Smooth muscle cell (in vitro differentiated cells): ENCODE results near the gene SEMA5B. TPM values are rescaled to one million over a fixed set of nuclear protein-coding genes. Genes with fewer than 3 reads are reported as not detected.

Source experiments
- DNase-seq: peaks from one replicate; lab custom pipeline; 2025; ENCODE audit not compliant: unreplicated experiment; lab: John Stamatoyannopoulos, UW
- H2AFZ ChIP-seq: fragments of 200-600 bp; sonication (generic); 2 replicates; pipeline ENCODE4 v1.6.0; 2016; ENCODE audit warnings: antibody characterized with exemption, low read depth, mild to moderate bottlenecking
- H3F3A ChIP-seq: fragments of 200-600 bp; sonication (generic); 2 replicates; pipeline ENCODE4 v1.6.0; 2017; ENCODE audit warnings: antibody characterized with exemption, low read depth
- H3K27ac ChIP-seq: fragments of 200-600 bp; sonication (generic); 2 replicates; pipeline ENCODE4 v1.5.1; 2016; ENCODE audit warnings: low read depth, mild to moderate bottlenecking
- H3K27me3 ChIP-seq: fragments of 200-600 bp; sonication (generic); 2 replicates; pipeline ENCODE4 v1.6.1; 2016; ENCODE audit warnings: low read depth, mild to moderate bottlenecking
- H3K36me3 ChIP-seq: fragments of 200-600 bp; sonication (generic); 2 replicates; pipeline ENCODE4 v1.5.1; 2016; ENCODE audit warnings: low read depth
- H3K4me1 ChIP-seq: fragments of 200-600 bp; sonication (generic); 2 replicates; pipeline ENCODE4 v1.5.1; 2016; ENCODE audit warnings: low read depth
- H3K4me2 ChIP-seq: fragments of 200-600 bp; sonication (generic); 2 replicates; pipeline ENCODE4 v1.6.0; 2016; ENCODE audit warnings: mild to moderate bottlenecking
- H3K4me3 ChIP-seq: fragments of 200-600 bp; sonication (generic); 2 replicates; pipeline ENCODE4 v1.5.1; 2016; ENCODE audit warnings: mild to moderate bottlenecking
- H3K79me2 ChIP-seq: fragments of 200-600 bp; sonication (generic); 2 replicates; pipeline ENCODE4 v1.6.0; 2016; ENCODE audit warnings: low read depth, mild to moderate bottlenecking
- H3K9ac ChIP-seq: fragments of 200-600 bp; sonication (generic); 2 replicates; pipeline ENCODE4 v1.6.0; 2016; ENCODE audit warnings: low read depth
- H3K9me3 ChIP-seq: fragments of 200-600 bp; sonication (generic); replicated peaks from 2 replicates; pipeline ENCODE4 v1.5.1; 2016; ENCODE audit warnings: low read depth
- H4K20me1 ChIP-seq: fragments of 200-600 bp; sonication (generic); 2 replicates; pipeline ENCODE4 v1.6.0; 2016; ENCODE audit warnings: low read depth
- WGBS: methylation state at CpG from one replicate; pipeline ENCODE4 v1.1.7; 2016; ENCODE audit warnings: low lambda C conversion rate; 5-methylcytosine and 5-hydroxymethylcytosine counted together
- polyA plus RNA-seq: library from polyadenylated mRNA; unstranded; fragments of >200 nt; fragmentation: Nextera tagmentation; extraction: Ambion mirVana; gene quantifications from 2 replicates; pipeline ENCODE4 v1.2.1, GENCODE V29; 2016
- total RNA-seq: library from RNA; depleted of rRNA; stranded (reverse); fragments of >200 nt; gene quantifications from 2 replicates; pipeline ENCODE4 v1.2.3, GENCODE V29; 2014
- TF ChIP-seq, protein P1 (sequence below): fragments of 200-600 bp; sonication (generic); IDR thresholded peaks from 2 replicates; pipeline ENCODE4 v1.5.1; 2017; ENCODE audit warnings: borderline replicate concordance, mild to moderate bottlenecking, antibody characterized with exemption; ENCODE audit not compliant: insufficient read depth, poor library complexity, severe bottlenecking

Gene SEMA5B
- total and polyA plus RNA-seq, 2 experiments from 2014 or later = not detected

DNA sequence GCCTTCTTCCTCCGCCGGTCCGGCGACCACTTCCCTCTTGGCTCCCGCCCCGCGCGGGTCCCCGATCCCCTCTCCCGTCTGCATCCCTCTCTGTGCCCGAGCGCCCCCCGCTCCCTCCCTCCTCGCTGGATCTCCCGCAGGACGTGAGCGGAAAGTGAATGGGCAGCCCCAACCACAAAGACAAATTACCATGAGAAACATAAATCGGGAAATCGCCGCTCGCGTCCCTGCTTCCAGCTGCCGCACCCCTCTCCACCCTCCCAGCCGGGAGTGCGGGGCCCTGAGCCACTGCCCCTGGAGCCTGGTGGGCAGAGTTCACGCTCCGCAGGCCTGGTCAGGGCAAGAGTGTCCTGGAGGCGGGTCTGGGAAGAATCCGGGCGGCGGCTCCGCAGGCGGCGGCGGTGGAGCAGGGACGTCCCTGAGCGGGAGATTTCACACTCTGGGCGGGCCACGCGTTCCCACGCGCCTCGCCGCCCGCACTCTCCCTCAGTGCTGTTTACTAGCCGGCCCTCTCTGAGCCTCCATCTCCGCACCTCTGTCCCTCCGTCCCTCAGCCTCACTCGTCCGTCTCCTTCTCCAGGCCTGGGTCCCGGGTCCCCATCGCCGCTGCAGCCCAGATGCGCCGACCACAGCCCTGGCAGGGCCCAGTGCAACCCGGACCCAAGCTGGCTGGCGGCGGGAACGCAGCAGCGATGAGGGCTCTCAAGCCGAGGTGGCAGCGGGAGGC lies 835 bp downstream of the SEMA5B start:
- TF ChIP-seq, protein P1, sequence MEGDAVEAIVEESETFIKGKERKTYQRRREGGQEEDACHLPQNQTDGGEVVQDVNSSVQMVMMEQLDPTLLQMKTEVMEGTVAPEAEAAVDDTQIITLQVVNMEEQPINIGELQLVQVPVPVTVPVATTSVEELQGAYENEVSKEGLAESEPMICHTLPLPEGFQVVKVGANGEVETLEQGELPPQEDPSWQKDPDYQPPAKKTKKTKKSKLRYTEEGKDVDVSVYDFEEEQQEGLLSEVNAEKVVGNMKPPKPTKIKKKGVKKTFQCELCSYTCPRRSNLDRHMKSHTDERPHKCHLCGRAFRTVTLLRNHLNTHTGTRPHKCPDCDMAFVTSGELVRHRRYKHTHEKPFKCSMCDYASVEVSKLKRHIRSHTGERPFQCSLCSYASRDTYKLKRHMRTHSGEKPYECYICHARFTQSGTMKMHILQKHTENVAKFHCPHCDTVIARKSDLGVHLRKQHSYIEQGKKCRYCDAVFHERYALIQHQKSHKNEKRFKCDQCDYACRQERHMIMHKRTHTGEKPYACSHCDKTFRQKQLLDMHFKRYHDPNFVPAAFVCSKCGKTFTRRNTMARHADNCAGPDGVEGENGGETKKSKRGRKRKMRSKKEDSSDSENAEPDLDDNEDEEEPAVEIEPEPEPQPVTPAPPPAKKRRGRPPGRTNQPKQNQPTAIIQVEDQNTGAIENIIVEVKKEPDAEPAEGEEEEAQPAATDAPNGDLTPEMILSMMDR = no peak
- no peaks in the 10 kb centered on the region for H3K36me3 ChIP-seq
- no peaks in the 10 kb centered on the region for H3K79me2 ChIP-seq
- no peak overlapping the region for H3K9ac ChIP-seq
- no peak overlapping the region for H3K27ac ChIP-seq
- peaks cover 93% of the 10 kb centered on the region for H3K27me3 ChIP-seq
- H3F3A ChIP-seq = no peaks in the 10 kb centered on the region
- no peaks in the 10 kb centered on the region for H4K20me1 ChIP-seq
- under 1% methylated on average over 61 of the region's 62 CpGs for WGBS
- peaks cover 25% of the 10 kb centered on the region for H3K4me1 ChIP-seq
- DNase-seq = no peak
- H3K4me2 ChIP-seq = peak overlapping the region; percentile 98
- peak overlapping the region; percentile 68 for H3K4me3 ChIP-seq
- H3K9me3 ChIP-seq = no peaks in the 10 kb centered on the region
- peak overlapping the region; percentile 92 for H2AFZ ChIP-seq

DNA sequence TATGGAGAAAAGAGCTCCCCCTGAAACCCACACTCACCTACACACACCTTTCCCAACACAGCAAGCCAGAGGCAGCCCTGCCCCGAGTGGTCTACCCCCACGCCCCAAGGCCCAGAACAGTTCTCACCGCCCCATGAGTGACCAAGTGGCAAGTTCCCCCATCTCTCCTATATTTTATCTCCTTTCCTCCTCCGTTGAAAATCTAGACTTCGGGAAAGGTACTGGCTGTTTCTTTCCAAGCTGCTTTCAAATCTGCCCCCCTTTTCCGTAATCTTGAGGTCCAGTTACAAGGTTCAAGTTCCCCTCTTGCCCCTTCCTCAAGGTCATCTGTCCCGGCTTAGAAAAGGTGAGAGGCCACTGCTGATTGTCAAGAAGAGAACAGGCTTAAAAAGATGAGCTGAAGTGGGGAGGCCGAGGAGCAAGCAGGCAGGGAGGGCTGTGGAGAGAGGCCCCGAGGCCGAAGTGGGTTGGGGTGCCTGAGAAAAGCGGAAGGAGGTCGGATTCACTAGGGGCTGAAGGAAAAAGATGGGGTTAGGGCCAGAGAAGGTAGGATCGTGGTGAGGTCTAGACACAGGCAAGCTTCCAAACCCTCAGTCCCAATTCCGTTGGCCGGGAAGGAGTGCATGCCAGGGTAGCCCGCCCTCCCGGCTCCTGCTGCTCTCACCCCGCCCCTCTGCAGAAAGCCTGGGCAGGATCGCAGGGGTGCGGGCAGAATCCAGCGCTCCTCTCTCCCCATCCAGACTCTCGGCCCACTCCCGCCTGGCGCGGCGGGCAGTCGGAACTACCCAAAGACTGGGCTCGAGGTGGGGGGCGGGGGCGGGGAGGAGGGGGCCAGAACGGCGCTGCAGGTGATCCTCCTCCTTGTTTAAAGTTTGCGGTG lies 1.7 kb downstream of the SEMA5B start:
- Histone ChIP-seq H4K20me1 (no peaks in the 10 kb centered on the region), H3K9me3 (no peaks in the 10 kb centered on the region), H2AFZ (no peak overlapping the region), H3K4me2 (peak overlapping the region; percentile 98), H3K9ac (no peak overlapping the region), H3K27me3 (peaks cover 94% of the 10 kb centered on the region), H3K4me3 (peak overlapping the region; percentile 68), H3K36me3 (no peaks in the 10 kb centered on the region), H3K4me1 (peaks cover 32% of the 10 kb centered on the region), H3K27ac (no peak overlapping the region), H3K79me2 (no peaks in the 10 kb centered on the region), H3F3A (no peaks in the 10 kb centered on the region)
- WGBS = 18% methylated on average over 32 of the region's 33 CpGs
- DNase-seq = no peak
- TF ChIP-seq, protein P1 = no peak

DNA sequence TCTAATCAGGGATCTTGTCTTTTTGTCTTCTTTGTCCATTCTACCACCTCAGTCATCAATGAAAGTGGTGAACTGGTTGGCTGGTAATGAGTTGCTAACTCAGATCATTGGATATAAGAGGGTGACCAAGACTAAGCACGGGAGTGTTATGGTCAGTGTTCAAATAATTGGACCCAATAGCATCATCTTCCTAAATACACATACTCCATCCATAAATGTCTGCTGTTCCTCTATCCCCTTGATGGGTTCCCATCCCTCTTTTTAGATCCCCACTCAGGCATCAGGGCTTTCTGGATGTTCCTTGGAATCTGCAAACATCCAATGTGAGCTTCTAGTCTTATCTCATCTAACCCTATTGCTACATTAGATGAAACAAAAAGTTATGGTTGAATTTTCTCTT lies 3.5 kb downstream of the SEMA5B start:
- no peaks in the 10 kb centered on the region for H3K79me2 ChIP-seq
- H3K36me3 ChIP-seq = no peaks in the 10 kb centered on the region
- no peaks in the 10 kb centered on the region for H3K9me3 ChIP-seq
- 100% methylated on average over 1 of the region's 1 CpG for WGBS
- no peaks in the 10 kb centered on the region for H4K20me1 ChIP-seq
- TF ChIP-seq, protein P1 = no peak
- peaks cover 87% of the 10 kb centered on the region for H3K27me3 ChIP-seq
- H2AFZ ChIP-seq = no peak overlapping the region
- H3K4me3 ChIP-seq = no peak overlapping the region
- no peak for DNase-seq
- H3F3A ChIP-seq = no peaks in the 10 kb centered on the region
- peaks cover 28% of the 10 kb centered on the region for H3K4me1 ChIP-seq
- H3K27ac ChIP-seq = no peak overlapping the region
- H3K4me2 ChIP-seq = no peak overlapping the region
- no peak overlapping the region for H3K9ac ChIP-seq
